Osteoblast (primary cell): ENCODE results near the gene AHR. TPM values are rescaled to one million over a fixed set of nuclear protein-coding genes. Genes with fewer than 3 reads are reported as not detected.
"Not testable (repeated sequence)": the region's sequence is repeated elsewhere in the genome, so short reads cannot be mapped to it uniquely, and the experiment has no call there.

ENCODE experiments used
- DNase-seq: peaks from one replicate; pipeline ENCODE4 v3.0.0; 2011; ENCODE audit warnings: low spot score, mixed read lengths; ENCODE audit not compliant: insufficient read length; ENCODE audit errors: missing footprints
- H2AFZ ChIP-seq: 2 replicates; pipeline ENCODE4 v1.6.0; 2011; ENCODE audit warnings: mild to moderate bottlenecking, low read length
- H3K27ac ChIP-seq: 2 replicates; pipeline ENCODE4 v1.5.1; 2011; ENCODE audit warnings: mild to moderate bottlenecking, low read depth, low read length, moderate library complexity
- H3K27me3 ChIP-seq: 2 replicates; pipeline ENCODE4 v1.6.0; 2012; ENCODE audit warnings: mild to moderate bottlenecking, control low read depth, inconsistent platforms, low read length, moderate library complexity; ENCODE audit not compliant: insufficient read depth
- H3K36me3 ChIP-seq: 2 replicates; pipeline ENCODE4 v1.5.1; 2011; ENCODE audit warnings: mild to moderate bottlenecking, low read length, control low read depth, moderate library complexity; ENCODE audit not compliant: insufficient read depth
- H3K4me1 ChIP-seq: 2 replicates; pipeline ENCODE4 v1.5.1; 2011; ENCODE audit warnings: mild to moderate bottlenecking, low read length, control low read depth, moderate library complexity; ENCODE audit not compliant: insufficient read depth
- H3K4me2 ChIP-seq: 2 replicates; pipeline ENCODE4 v1.6.0; 2011; ENCODE audit warnings: mild to moderate bottlenecking, low read length; ENCODE audit not compliant: insufficient read depth
- H3K4me3 ChIP-seq: fragments of 200-600 bp; sonication (generic); 3 replicates; pipeline ENCODE4 v1.5.1; 2012; ENCODE audit warnings: mild to moderate bottlenecking, low read length, inconsistent platforms; ENCODE audit not compliant: insufficient read depth
- H3K79me2 ChIP-seq: 2 replicates; pipeline ENCODE4 v1.6.0; 2012; ENCODE audit warnings: mild to moderate bottlenecking, low read length, control low read depth, inconsistent platforms; ENCODE audit not compliant: insufficient read depth
- H3K9me3 ChIP-seq: 2 replicates; pipeline ENCODE4 v1.5.1; 2011; ENCODE audit warnings: low read depth, low read length, control low read depth
- H4K20me1 ChIP-seq: 2 replicates; pipeline ENCODE4 v1.6.0; 2012; ENCODE audit warnings: mild to moderate bottlenecking, low read length, control low read depth; ENCODE audit not compliant: insufficient read depth
- total RNA-seq: library from RNA; depleted of rRNA; stranded (reverse); fragments of >200 nt; gene quantifications from 2 replicates; pipeline ENCODE4 v1.2.3, GENCODE V29; 2012
- TF ChIP-seq, protein P1 (sequence below): IDR thresholded peaks from 2 replicates; pipeline ENCODE4 v1.5.1; 2011; ENCODE audit warnings: mild to moderate bottlenecking, low read depth, low read length, moderate library complexity; ENCODE audit errors: extremely low read depth

AHR gene
- total RNA-seq, 1 donor: 313 TPM

DNA sequence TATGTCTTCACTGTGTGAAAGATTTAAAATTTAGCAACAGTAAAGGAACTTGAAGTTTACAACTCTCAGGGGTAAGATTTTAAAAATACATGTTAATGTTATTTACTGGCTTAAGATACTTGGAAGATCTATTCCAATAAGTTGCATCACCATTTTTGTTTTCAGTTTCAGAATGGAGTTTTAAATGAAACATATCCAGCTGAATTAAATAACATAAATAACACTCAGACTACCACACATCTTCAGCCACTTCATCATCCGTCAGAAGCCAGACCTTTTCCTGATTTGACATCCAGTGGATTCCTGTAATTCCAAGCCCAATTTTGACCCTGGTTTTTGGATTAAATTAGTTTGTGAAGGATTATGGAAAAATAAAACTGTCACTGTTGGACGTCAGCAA lies 44.3 kb downstream of the AHR start:
- DNase-seq: no peak
- H3K4me2 ChIP-seq: no peak overlapping the region
- peaks cover 75% of the 10 kb centered on the region for H3K79me2 ChIP-seq

GRCh38 chr7:17347401-17347800 lies 48.9 kb downstream of the AHR start:
- H3K79me2 ChIP-seq: peaks cover 60% of the 10 kb centered on the region
- no peaks in the 10 kb centered on the region for H3K9me3 ChIP-seq
- peaks cover 6% of the 10 kb centered on the region for H3K4me1 ChIP-seq
- H3K27ac ChIP-seq: no peak overlapping the region
- H3K27me3 ChIP-seq: no peaks in the 10 kb centered on the region
- no peak for DNase-seq
- no peak overlapping the region for H3K4me3 ChIP-seq
- peaks cover 6% of the 10 kb centered on the region for H4K20me1 ChIP-seq
- no peak overlapping the region for H3K4me2 ChIP-seq
- TF ChIP-seq, protein P1, sequence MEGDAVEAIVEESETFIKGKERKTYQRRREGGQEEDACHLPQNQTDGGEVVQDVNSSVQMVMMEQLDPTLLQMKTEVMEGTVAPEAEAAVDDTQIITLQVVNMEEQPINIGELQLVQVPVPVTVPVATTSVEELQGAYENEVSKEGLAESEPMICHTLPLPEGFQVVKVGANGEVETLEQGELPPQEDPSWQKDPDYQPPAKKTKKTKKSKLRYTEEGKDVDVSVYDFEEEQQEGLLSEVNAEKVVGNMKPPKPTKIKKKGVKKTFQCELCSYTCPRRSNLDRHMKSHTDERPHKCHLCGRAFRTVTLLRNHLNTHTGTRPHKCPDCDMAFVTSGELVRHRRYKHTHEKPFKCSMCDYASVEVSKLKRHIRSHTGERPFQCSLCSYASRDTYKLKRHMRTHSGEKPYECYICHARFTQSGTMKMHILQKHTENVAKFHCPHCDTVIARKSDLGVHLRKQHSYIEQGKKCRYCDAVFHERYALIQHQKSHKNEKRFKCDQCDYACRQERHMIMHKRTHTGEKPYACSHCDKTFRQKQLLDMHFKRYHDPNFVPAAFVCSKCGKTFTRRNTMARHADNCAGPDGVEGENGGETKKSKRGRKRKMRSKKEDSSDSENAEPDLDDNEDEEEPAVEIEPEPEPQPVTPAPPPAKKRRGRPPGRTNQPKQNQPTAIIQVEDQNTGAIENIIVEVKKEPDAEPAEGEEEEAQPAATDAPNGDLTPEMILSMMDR: no peak
- no peak overlapping the region for H2AFZ ChIP-seq
- peaks cover 30% of the 10 kb centered on the region for H3K36me3 ChIP-seq

More for the DNA sequence above, 44.3 kb downstream of the AHR start:
- Histone ChIP-seq H3K36me3 (peaks cover 62% of the 10 kb centered on the region), H2AFZ (no peak overlapping the region), H3K27ac (peak overlapping the region; percentile 23), H3K27me3 (no peaks in the 10 kb centered on the region), H3K9me3 (no peaks in the 10 kb centered on the region), H3K4me3 (no peak overlapping the region), H4K20me1 (peaks cover 11% of the 10 kb centered on the region), H3K4me1 (peaks cover 30% of the 10 kb centered on the region)
- TF ChIP-seq, protein P1: no peak

GRCh38 chr7:17348932-17349331 lies 50.5 kb downstream of the AHR start:
- not testable (repeated sequence) for H3K4me1 ChIP-seq
- peaks cover 16% of the 10 kb centered on the region for H3K36me3 ChIP-seq

DNA sequence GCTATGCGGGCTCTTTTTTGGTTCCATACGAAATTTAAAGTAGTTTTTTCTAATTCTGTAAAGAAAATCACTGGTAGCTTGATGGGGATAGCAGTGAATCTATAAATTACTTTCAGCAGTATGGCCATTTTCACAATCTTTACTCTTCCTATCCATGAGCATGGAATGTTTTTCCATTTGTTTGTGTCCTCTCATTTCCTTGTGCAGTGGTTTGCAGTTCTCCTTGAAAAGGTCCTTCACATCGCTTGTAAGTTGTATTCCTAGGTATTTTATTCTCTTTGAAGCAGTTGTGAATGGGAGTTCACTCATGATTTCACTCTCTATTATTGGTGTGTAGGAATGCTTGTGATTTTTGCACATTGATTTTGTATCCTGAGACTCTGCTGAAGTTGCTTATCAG lies 51.9 kb downstream of the AHR start:
- not testable (repeated sequence) for H3K4me1 ChIP-seq, H2AFZ ChIP-seq, H3K36me3 ChIP-seq, H3K4me3 ChIP-seq, H3K27ac ChIP-seq, DNase-seq, H3K27me3 ChIP-seq, H4K20me1 ChIP-seq, H3K4me2 ChIP-seq, H3K9me3 ChIP-seq
- peaks cover 40% of the 10 kb centered on the region for H3K79me2 ChIP-seq

More at GRCh38 chr7:17348932-17349331, 50.5 kb downstream of the AHR start:
- H4K20me1 ChIP-seq, H3K4me3 ChIP-seq, H3K9me3 ChIP-seq, H2AFZ ChIP-seq, H3K27me3 ChIP-seq, H3K4me2 ChIP-seq, DNase-seq, H3K27ac ChIP-seq: not testable (repeated sequence)
- H3K79me2 ChIP-seq: peaks cover 49% of the 10 kb centered on the region

DNA sequence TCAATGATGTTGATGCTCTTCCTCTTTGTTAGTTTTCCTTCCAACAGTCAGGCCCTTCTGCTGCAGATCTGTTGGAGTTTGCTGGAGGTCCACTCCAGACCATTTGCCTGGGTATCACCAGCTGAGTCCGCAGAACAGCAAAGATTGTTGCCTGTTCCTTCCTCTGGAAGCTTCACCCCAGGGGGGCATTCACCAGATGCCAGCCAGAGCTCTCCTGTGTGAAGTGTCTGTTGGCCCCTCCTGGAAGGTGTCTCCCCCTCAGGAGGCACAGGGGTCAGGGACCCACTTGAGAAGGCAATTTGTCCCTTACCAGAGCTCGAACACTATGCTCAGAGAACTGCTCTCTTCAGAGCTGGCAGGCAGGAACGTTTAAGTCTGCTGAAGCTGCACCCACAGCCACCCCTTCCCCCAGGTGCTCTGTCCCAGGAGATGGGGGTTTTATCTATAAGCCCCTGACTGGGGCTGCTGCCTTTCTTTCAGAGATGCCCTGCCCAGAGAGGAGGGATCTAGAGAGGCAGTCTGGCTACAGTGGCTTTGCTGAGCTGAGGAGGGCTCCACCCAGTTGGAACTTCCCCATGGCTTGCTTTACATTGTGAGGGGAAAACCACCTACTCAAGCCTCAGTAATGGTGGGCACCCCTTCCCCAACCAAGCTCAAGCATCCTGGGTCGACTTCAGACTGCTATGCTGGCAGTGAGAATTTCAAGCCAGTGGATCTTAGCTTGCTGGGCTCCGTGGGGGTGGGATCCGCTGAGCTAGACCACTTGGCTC lies 55.4 kb downstream of the AHR start:
- H4K20me1 ChIP-seq, H3K4me3 ChIP-seq, H2AFZ ChIP-seq, H3K9me3 ChIP-seq, H3K4me2 ChIP-seq, H3K36me3 ChIP-seq, H3K4me1 ChIP-seq, H3K27me3 ChIP-seq, DNase-seq, H3K27ac ChIP-seq: not testable (repeated sequence)
- peaks cover 17% of the 10 kb centered on the region for H3K79me2 ChIP-seq
